Epithelial cell of proximal tubule (primary cell): ENCODE results near the gene MAP4K5. TPM values are rescaled to one million over a fixed set of nuclear protein-coding genes. Genes with fewer than 3 reads are reported as not detected.
A peak's percentile ranks its signal among the peaks of the same experiment; 100 is the strongest.

Experiments used
- DNase-seq: peaks from one replicate; pipeline ENCODE4 v3.0.0-alpha.2; 2011; ENCODE audit warnings: low read depth
- H3K4me3 ChIP-seq: 2 replicates; pipeline ENCODE4 v1.5.1; 2011; ENCODE audit warnings: low read depth, mild to moderate bottlenecking, low read length
- CTCF ChIP-seq: conservative IDR thresholded peaks from 2 replicates; pipeline ENCODE4 v1.5.1; 2012; ENCODE audit warnings: low read depth, mild to moderate bottlenecking, low read length
- total RNA-seq: library from RNA; depleted of rRNA; stranded (reverse); fragments of >200 nt; gene quantifications from 2 replicates; pipeline ENCODE4 v1.2.3, GENCODE V29; 2015

Gene MAP4K5
- total RNA-seq, 1 donor from 2014 or later: 128 TPM

GRCh38 chr14:50407111-50407812 lies 125.1 kb downstream of the MAP4K5 start:
- DNase-seq: no peak
- TF ChIP-seq CTCF: no peak
- no peak overlapping the region for H3K4me3 ChIP-seq

GRCh38 chr14:50403419-50403818 lies 128.9 kb downstream of the MAP4K5 start:
- H3K4me3 ChIP-seq: no peak overlapping the region
- no peak for DNase-seq
- no peak for TF ChIP-seq CTCF

GRCh38 chr14:50402965-50403364 lies 129.4 kb downstream of the MAP4K5 start:
- no peak for DNase-seq
- no peak overlapping the region for H3K4me3 ChIP-seq
- TF ChIP-seq CTCF: no peak

- no peak for DNase-seq
- H3K4me3 ChIP-seq: no peak overlapping the region
- no peak for TF ChIP-seq CTCF
Measured at GRCh38 chr14:50400461-50400860, 131.9 kb downstream of the MAP4K5 start.

GRCh38 chr14:50399251-50400032 lies 132.9 kb downstream of the MAP4K5 start:
- H3K4me3 ChIP-seq: no peak overlapping the region
- TF ChIP-seq CTCF: peak; percentile 17
- peak; percentile 78 for DNase-seq

GRCh38 chr14:50398189-50398580 lies 134.2 kb downstream of the MAP4K5 start:
- TF ChIP-seq CTCF: no peak
- DNase-seq: no peak

More at GRCh38 chr14:50398189-50398580, 134.2 kb downstream of the MAP4K5 start:
- H3K4me3 ChIP-seq: no peak overlapping the region
